Nephron progenitor cell (in vitro differentiated cells): ENCODE measurements around the gene BCKDK.
"Not testable (repeated sequence)": the region's sequence is repeated elsewhere in the genome, so short reads cannot be mapped to it uniquely, and the experiment has no call there.

Experiments used
- DNase-seq: peaks from one replicate; pipeline ENCODE4 v3.0.0; 2021
- H3K27ac Mint-ChIP-seq: 2 replicates; pipeline ENCODE4 v1.8.0; 2021; ENCODE audit warnings: mild to moderate bottlenecking, moderate library complexity, mixed read lengths
- H3K27me3 Mint-ChIP-seq: 2 replicates; pipeline ENCODE4 v1.8.0; 2021; ENCODE audit warnings: mild to moderate bottlenecking, low read depth, mixed read lengths; ENCODE audit not compliant: poor library complexity
- H3K36me3 Mint-ChIP-seq: 2 replicates; pipeline ENCODE4 v1.8.0; 2021; ENCODE audit warnings: low read depth, mixed read lengths
- H3K4me1 Mint-ChIP-seq: 2 replicates; pipeline ENCODE4 v1.8.0; 2021; ENCODE audit warnings: mixed read lengths
- H3K4me3 Mint-ChIP-seq: 2 replicates; pipeline ENCODE4 v1.8.0; 2021; ENCODE audit warnings: mild to moderate bottlenecking, moderate library complexity, mixed read lengths
- H3K9me3 Mint-ChIP-seq: 2 replicates; pipeline ENCODE4 v1.8.0; 2021; ENCODE audit warnings: mild to moderate bottlenecking, moderate library complexity, mixed read lengths
- CTCF ChIP-seq: fragments of 200-600 bp; sonication (generic); IDR thresholded peaks from 2 replicates; pipeline ENCODE4 v1.5.0; 2021; ENCODE audit warnings: antibody characterized with exemption

Gene BCKDK

GRCh38 chr16:31136287-31136662 lies 28.1 kb downstream of the BCKDK start:
- peaks cover 5% of the 10 kb centered on the region for H3K27me3 Mint-ChIP-seq
- no peaks in the 10 kb centered on the region for H3K36me3 Mint-ChIP-seq
- no peaks in the 10 kb centered on the region for H3K9me3 Mint-ChIP-seq
- no peak overlapping the region for H3K27ac Mint-ChIP-seq
- H3K4me1 Mint-ChIP-seq: peaks cover 55% of the 10 kb centered on the region
- DNase-seq: no peak
- H3K4me3 Mint-ChIP-seq: peak overlapping the region; percentile 63
- no peak for TF ChIP-seq CTCF

- not testable (repeated sequence) for H3K4me3 Mint-ChIP-seq, H3K27me3 Mint-ChIP-seq, H3K9me3 Mint-ChIP-seq, H3K36me3 Mint-ChIP-seq, H3K27ac Mint-ChIP-seq, DNase-seq
- H3K4me1 Mint-ChIP-seq: peaks cover 62% of the 10 kb centered on the region
These were observed 28.8 kb downstream of the BCKDK start for GRCh38 chr16:31136822-31137499.

- Mint-ChIP-seq H3K27ac (no peak overlapping the region), H3K27me3 (peaks cover 8% of the 10 kb centered on the region), H3K9me3 (no peaks in the 10 kb centered on the region), H3K4me3 (no peak overlapping the region), H3K36me3 (no peaks in the 10 kb centered on the region), H3K4me1 (peaks cover 58% of the 10 kb centered on the region)
- no peak for TF ChIP-seq CTCF
- DNase-seq: no peak
These were observed 30.7 kb downstream of the BCKDK start for GRCh38 chr16:31138621-31139578.

DNA sequence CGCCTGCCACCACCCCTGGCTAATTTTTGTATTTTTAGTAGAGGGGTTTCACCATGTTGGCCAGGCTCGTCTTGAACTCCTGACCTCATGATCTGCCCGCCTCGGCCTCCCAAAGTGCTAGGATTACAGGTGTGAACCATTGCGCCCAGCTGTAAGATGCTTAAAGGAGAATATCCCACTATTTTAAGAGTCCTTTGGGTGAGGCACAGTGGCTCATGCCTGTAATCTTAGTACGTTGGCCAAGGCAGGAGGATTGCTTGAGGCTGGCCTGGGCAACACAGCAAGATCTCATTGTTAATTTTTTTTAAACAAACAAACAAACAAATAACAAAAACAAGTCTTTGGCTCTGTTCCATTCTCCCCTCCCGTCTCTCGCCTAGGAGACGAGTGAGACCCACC lies 32.9 kb downstream of the BCKDK start:
- Mint-ChIP-seq H3K27me3 (peaks cover 23% of the 10 kb centered on the region), H3K4me3 (peak overlapping the region; percentile 79), H3K4me1 (peaks cover 39% of the 10 kb centered on the region)
- H3K36me3 Mint-ChIP-seq, DNase-seq, H3K9me3 Mint-ChIP-seq, H3K27ac Mint-ChIP-seq: not testable (repeated sequence)

- H3K36me3 Mint-ChIP-seq: no peaks in the 10 kb centered on the region
- peaks cover 29% of the 10 kb centered on the region for H3K27me3 Mint-ChIP-seq
- H3K4me3 Mint-ChIP-seq: peak overlapping the region; percentile 79
- peak overlapping the region; percentile 47 for H3K27ac Mint-ChIP-seq
- H3K4me1 Mint-ChIP-seq: peaks cover 36% of the 10 kb centered on the region
- TF ChIP-seq CTCF: no peak
- no peak for DNase-seq
- no peaks in the 10 kb centered on the region for H3K9me3 Mint-ChIP-seq
These were observed 33.4 kb downstream of the BCKDK start for GRCh38 chr16:31141489-31142108.

DNA sequence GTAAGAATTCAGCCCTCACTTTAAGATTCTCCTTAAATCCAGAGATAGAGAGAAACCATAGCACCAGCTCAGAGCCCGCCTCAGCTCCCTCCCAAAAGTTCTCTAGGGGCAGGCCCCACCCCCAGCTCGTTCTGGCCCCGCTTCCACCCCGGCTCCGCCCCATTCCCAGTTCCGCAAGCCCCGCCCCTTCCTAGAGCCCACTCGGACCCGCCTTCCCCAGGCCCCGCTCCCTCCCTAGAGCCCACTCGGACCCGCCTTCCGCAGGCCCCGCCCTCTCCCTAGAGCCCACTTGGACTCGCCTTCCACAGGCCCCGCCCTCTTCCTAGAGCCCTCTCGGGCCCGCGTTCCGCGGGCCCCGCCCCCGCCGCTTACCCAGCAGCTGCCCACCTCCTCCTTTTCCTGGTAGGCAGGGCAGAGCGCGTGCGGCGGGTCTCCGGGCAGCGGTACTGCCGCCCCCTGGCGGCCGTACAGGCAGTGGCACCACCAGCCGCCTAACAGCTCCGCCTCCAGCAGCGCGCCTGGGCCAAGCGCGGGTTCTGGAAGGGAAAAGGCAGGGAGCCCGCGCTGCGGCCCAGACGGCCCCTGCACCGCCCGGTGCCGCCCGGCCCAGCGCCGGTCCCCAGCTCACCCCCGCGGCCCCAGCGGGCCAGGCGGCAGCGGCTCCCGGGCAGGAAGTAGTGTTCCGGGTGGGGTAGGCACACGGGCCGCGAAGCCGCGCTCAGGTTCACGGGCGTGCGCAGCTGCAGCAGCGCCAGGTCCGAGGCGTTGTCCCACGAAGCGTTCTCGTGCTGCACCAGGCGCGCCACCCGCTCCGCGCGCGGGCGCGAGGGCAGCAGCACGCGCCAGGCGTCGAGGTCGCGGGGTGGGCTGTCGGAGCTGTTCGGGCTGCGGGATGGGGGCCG lies 34.2 kb downstream of the BCKDK start:
- Mint-ChIP-seq H3K27me3 (peaks cover 36% of the 10 kb centered on the region), H3K4me3 (peak overlapping the region; percentile 79), H3K4me1 (peaks cover 36% of the 10 kb centered on the region), H3K9me3 (no peaks in the 10 kb centered on the region), H3K27ac (peak overlapping the region; percentile 47), H3K36me3 (no peaks in the 10 kb centered on the region)
- peak; percentile 100 for DNase-seq
- TF ChIP-seq CTCF: peak; percentile 85
